WTC11 (cell line): Measurements from ENCODE around the gene WIZ. TPM values are rescaled to one million over a fixed set of nuclear protein-coding genes. Genes with fewer than 3 reads are reported as not detected.

Experiments used
- ATAC-seq: fragments of 200-7000 bp; cut with Tn5 transposase; 2 replicates; pipeline ENCODE4 v1.10.0; 2021; ENCODE audit warnings: mild to moderate bottlenecking, moderate library complexity
- CTCF ChIA-PET: fragments of 300-600 bp; sonication (Branson Sonifier 250); formaldehyde crosslinking; loops from one replicate; lab custom pipeline; 2021; ENCODE audit warnings: antibody characterized with exemption; lab: Charles Lee
- POLR2A ChIA-PET: fragments of 350-600 bp; sonication (Branson Sonifier 250); formaldehyde crosslinking; loops from one replicate; lab custom pipeline; 2021; ENCODE audit warnings: antibody characterized with exemption; lab: Charles Lee
- DNase-seq: peaks from one replicate; pipeline ENCODE4 v3.0.0; 2021; ENCODE audit warnings: low spot score
- H3K27ac Mint-ChIP-seq: 2 replicates; pipeline ENCODE4 v1.8.0; 2021; ENCODE audit warnings: mixed read lengths
- H3K27me3 Mint-ChIP-seq: 2 replicates; pipeline ENCODE4 v1.8.0; 2021; ENCODE audit warnings: low read depth, mild to moderate bottlenecking, moderate library complexity, mixed read lengths
- H3K36me3 Mint-ChIP-seq: 2 replicates; pipeline ENCODE4 v1.8.0; 2021; ENCODE audit warnings: mixed read lengths
- H3K4me1 Mint-ChIP-seq: 2 replicates; pipeline ENCODE4 v1.8.0; 2022; ENCODE audit warnings: mixed read lengths
- H3K4me3 Mint-ChIP-seq: 2 replicates; pipeline ENCODE4 v1.8.0; 2021; ENCODE audit warnings: mild to moderate bottlenecking, moderate library complexity, mixed read lengths
- H3K9me3 Mint-ChIP-seq: 2 replicates; pipeline ENCODE4 v1.8.0; 2021; ENCODE audit warnings: mixed read lengths
- FOXJ3 ChIP-seq: sonication (generic); formaldehyde crosslinking; IDR thresholded peaks from 2 replicates; pipeline ENCODE4 v1.9.0; 2021; ENCODE audit warnings: missing genetic modification reagents, mild to moderate bottlenecking, borderline replicate concordance
- HMGA2 ChIP-seq: fragments of 250-450 bp; sonication (Bioruptor Pico); IDR thresholded peaks from 2 replicates; pipeline ENCODE4 v1.4.0; 2021; ENCODE audit warnings: mild to moderate bottlenecking, moderate library complexity
- JAZF1 ChIP-seq: fragments of 250-450 bp; sonication (Bioruptor Pico); IDR thresholded peaks from 2 replicates; pipeline ENCODE4 v1.9.0; 2021; ENCODE audit warnings: moderate library complexity, mild to moderate bottlenecking, inconsistent platforms
- RORB ChIP-seq: fragments of 250-450 bp; sonication (Bioruptor Pico); IDR thresholded peaks from 2 replicates; pipeline ENCODE4 v1.9.0; 2021; ENCODE audit warnings: mild to moderate bottlenecking
- ZNF232 ChIP-seq: sonication (generic); formaldehyde crosslinking; IDR thresholded peaks from 2 replicates; pipeline ENCODE4 v1.8.0; 2022; ENCODE audit warnings: mild to moderate bottlenecking, missing genetic modification reagents
- ZNF263 ChIP-seq: sonication (generic); formaldehyde crosslinking; IDR thresholded peaks from 2 replicates; pipeline ENCODE4 v1.8.1; 2022; ENCODE audit warnings: low read depth, mild to moderate bottlenecking, moderate library complexity, missing genetic modification reagents
- total RNA-seq: library from RNA; stranded (reverse); gene quantifications from 3 replicates; pipeline ENCODE4 v1.2.3, GENCODE V29; 2021
- TF ChIP-seq, protein P1 (sequence below): sonication (generic); formaldehyde crosslinking; IDR thresholded peaks from 2 replicates; pipeline ENCODE4 v1.8.1; 2022; ENCODE audit warnings: mild to moderate bottlenecking, missing genetic modification reagents, moderate library complexity, borderline replicate concordance
- TF ChIP-seq, protein P2 (sequence below): fragments of 250-450 bp; sonication (Bioruptor Pico); IDR thresholded peaks from 2 replicates; pipeline ENCODE4 v1.9.0; 2021; ENCODE audit warnings: mild to moderate bottlenecking, borderline replicate concordance
- TF ChIP-seq, protein P3 (sequence below): fragments of 250-450 bp; sonication (Bioruptor Pico); conservative IDR thresholded peaks from 2 replicates; pipeline ENCODE4 v1.9.0; 2021; ENCODE audit warnings: mild to moderate bottlenecking
- TF ChIP-seq, protein P4 (sequence below): fragments of 250-450 bp; sonication (Bioruptor Pico); IDR thresholded peaks from 2 replicates; pipeline ENCODE4 v2.1.2; 2022; ENCODE audit warnings: mild to moderate bottlenecking, moderate library complexity
- TF ChIP-seq, protein P5 (sequence below): sonication (generic); formaldehyde crosslinking; IDR thresholded peaks from 2 replicates; pipeline ENCODE4 v1.8.1; 2022; ENCODE audit warnings: missing genetic modification reagents, borderline replicate concordance
- TF ChIP-seq, protein P6 (sequence below): sonication (generic); formaldehyde crosslinking; IDR thresholded peaks from 2 replicates; pipeline ENCODE4 v1.8.1; 2023; ENCODE audit warnings: mild to moderate bottlenecking, moderate library complexity, missing genetic modification reagents
- TF ChIP-seq, protein P7 (sequence below): sonication (generic); formaldehyde crosslinking; IDR thresholded peaks from 2 replicates; pipeline ENCODE4 v1.8.1; 2023; ENCODE audit warnings: mild to moderate bottlenecking, missing genetic modification reagents

The WIZ gene
- total RNA-seq, 1 experiment from 2014 or later, result 43.9 TPM

DNA sequence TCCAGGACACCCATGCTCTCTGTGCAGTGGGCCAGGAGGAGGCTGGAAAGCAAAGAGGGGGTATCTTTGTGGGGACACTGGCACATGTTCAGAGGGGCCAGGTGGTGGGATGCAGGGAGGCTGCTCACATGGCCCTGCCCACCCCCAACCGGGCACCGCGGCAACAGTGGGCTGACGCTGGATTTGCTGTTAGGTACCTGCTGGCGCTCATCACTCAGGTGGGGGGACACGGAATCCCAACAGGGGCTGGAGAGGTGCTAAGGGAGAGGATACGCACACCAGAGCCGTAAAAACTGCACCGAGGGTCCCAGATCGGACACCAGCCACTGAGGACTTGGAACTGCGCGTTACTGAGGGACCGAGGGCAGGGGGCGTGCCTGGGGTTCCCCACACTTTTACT, 50.1 kb downstream of the WIZ start:
- TF ChIP-seq JAZF1 (CRISPR knock-in tag) (no peak), FOXJ3 (CRISPR knock-in tag) (no peak), ZNF263 (no peak), RORB (CRISPR knock-in tag) (no peak), HMGA2 (CRISPR knock-in tag) (no peak), ZNF232 (CRISPR knock-in tag) (no peak)
- TF ChIP-seq, protein P1, sequence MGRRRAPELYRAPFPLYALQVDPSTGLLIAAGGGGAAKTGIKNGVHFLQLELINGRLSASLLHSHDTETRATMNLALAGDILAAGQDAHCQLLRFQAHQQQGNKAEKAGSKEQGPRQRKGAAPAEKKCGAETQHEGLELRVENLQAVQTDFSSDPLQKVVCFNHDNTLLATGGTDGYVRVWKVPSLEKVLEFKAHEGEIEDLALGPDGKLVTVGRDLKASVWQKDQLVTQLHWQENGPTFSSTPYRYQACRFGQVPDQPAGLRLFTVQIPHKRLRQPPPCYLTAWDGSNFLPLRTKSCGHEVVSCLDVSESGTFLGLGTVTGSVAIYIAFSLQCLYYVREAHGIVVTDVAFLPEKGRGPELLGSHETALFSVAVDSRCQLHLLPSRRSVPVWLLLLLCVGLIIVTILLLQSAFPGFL (CRISPR knock-in tag), result no peak
- TF ChIP-seq, protein P2, sequence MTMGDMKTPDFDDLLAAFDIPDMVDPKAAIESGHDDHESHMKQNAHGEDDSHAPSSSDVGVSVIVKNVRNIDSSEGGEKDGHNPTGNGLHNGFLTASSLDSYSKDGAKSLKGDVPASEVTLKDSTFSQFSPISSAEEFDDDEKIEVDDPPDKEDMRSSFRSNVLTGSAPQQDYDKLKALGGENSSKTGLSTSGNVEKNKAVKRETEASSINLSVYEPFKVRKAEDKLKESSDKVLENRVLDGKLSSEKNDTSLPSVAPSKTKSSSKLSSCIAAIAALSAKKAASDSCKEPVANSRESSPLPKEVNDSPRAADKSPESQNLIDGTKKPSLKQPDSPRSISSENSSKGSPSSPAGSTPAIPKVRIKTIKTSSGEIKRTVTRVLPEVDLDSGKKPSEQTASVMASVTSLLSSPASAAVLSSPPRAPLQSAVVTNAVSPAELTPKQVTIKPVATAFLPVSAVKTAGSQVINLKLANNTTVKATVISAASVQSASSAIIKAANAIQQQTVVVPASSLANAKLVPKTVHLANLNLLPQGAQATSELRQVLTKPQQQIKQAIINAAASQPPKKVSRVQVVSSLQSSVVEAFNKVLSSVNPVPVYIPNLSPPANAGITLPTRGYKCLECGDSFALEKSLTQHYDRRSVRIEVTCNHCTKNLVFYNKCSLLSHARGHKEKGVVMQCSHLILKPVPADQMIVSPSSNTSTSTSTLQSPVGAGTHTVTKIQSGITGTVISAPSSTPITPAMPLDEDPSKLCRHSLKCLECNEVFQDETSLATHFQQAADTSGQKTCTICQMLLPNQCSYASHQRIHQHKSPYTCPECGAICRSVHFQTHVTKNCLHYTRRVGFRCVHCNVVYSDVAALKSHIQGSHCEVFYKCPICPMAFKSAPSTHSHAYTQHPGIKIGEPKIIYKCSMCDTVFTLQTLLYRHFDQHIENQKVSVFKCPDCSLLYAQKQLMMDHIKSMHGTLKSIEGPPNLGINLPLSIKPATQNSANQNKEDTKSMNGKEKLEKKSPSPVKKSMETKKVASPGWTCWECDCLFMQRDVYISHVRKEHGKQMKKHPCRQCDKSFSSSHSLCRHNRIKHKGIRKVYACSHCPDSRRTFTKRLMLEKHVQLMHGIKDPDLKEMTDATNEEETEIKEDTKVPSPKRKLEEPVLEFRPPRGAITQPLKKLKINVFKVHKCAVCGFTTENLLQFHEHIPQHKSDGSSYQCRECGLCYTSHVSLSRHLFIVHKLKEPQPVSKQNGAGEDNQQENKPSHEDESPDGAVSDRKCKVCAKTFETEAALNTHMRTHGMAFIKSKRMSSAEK (CRISPR knock-in tag), result no peak
- TF ChIP-seq, protein P3, sequence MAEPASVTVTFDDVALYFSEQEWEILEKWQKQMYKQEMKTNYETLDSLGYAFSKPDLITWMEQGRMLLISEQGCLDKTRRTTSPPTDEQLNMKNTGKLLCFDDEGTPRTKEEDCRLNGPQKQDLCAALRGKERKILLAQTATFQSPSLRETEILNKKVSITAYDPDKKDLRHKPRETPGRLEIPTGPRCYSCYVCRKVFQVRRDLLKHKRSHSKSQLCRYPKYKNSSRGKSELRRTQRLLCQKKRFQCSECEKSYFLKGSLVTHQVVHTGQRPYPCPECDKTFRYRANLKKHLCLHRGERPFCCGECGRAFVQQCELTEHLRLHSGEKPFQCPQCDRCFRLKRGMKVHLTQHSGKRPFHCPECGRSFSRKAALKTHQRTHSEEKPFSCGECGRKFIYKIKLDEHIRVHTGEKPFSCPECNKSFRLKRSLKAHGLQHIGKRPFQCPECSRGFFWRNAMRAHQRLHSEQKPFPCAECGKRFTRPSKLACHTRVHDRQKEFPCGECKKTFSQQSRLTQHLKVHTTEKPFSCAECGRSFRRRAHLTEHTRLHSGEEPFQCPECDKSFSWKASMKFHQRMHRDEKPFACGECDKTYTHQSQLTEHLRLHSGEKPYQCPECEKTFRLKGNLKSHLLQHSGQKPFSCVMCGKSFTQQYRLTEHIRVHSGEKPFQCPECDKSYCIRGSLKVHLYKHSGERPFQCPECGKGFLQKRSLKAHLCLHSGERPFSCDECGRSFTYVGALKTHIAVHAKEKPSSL (CRISPR knock-in tag), result no peak
- TF ChIP-seq, protein P4, sequence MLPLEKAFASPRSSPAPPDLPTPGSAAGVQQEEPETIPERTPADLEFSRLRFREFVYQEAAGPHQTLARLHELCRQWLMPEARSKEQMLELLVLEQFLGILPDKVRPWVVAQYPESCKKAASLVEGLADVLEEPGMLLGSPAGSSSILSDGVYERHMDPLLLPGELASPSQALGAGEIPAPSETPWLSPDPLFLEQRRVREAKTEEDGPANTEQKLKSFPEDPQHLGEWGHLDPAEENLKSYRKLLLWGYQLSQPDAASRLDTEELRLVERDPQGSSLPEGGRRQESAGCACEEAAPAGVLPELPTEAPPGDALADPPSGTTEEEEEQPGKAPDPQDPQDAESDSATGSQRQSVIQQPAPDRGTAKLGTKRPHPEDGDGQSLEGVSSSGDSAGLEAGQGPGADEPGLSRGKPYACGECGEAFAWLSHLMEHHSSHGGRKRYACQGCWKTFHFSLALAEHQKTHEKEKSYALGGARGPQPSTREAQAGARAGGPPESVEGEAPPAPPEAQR, result no peak
- TF ChIP-seq, protein P5, sequence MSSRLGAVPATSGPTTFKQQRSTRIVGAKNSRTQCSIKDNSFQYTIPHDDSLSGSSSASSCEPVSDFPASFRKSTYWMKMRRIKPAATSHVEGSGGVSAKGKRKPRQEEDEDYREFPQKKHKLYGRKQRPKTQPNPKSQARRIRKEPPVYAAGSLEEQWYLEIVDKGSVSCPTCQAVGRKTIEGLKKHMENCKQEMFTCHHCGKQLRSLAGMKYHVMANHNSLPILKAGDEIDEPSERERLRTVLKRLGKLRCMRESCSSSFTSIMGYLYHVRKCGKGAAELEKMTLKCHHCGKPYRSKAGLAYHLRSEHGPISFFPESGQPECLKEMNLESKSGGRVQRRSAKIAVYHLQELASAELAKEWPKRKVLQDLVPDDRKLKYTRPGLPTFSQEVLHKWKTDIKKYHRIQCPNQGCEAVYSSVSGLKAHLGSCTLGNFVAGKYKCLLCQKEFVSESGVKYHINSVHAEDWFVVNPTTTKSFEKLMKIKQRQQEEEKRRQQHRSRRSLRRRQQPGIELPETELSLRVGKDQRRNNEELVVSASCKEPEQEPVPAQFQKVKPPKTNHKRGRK (CRISPR knock-in tag), result no peak
- TF ChIP-seq, protein P6, sequence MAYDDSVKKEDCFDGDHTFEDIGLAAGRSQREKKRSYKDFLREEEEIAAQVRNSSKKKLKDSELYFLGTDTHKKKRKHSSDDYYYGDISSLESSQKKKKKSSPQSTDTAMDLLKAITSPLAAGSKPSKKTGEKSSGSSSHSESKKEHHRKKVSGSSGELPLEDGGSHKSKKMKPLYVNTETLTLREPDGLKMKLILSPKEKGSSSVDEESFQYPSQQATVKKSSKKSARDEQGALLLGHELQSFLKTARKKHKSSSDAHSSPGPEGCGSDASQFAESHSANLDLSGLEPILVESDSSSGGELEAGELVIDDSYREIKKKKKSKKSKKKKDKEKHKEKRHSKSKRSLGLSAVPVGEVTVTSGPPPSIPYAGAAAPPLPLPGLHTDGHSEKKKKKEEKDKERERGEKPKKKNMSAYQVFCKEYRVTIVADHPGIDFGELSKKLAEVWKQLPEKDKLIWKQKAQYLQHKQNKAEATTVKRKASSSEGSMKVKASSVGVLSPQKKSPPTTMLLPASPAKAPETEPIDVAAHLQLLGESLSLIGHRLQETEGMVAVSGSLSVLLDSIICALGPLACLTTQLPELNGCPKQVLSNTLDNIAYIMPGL (CRISPR knock-in tag), result no peak
- TF ChIP-seq, protein P7, sequence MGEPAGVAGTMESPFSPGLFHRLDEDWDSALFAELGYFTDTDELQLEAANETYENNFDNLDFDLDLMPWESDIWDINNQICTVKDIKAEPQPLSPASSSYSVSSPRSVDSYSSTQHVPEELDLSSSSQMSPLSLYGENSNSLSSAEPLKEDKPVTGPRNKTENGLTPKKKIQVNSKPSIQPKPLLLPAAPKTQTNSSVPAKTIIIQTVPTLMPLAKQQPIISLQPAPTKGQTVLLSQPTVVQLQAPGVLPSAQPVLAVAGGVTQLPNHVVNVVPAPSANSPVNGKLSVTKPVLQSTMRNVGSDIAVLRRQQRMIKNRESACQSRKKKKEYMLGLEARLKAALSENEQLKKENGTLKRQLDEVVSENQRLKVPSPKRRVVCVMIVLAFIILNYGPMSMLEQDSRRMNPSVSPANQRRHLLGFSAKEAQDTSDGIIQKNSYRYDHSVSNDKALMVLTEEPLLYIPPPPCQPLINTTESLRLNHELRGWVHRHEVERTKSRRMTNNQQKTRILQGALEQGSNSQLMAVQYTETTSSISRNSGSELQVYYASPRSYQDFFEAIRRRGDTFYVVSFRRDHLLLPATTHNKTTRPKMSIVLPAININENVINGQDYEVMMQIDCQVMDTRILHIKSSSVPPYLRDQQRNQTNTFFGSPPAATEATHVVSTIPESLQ (CRISPR knock-in tag), result no peak
- ChIA-PET POLR2A (interaction anchor here (0.5 kb wide), 1 partner anchor 163 kb away, joined by 3 read pairs; no protein-coding TSS in a partner anchor), CTCF (interaction anchor here (0.9 kb wide), 1 partner anchor 156 kb away, joined by 3 read pairs; no protein-coding TSS in a partner anchor)
- H3K36me3 Mint-ChIP-seq, result peaks cover 54% of the 10 kb centered on the region
- no peak for ATAC-seq
- H3K27ac Mint-ChIP-seq, result no peak overlapping the region
- H3K27me3 Mint-ChIP-seq, result no peaks in the 10 kb centered on the region
- no peak overlapping the region for H3K4me3 Mint-ChIP-seq
- no peak for DNase-seq
- peaks cover 2% of the 10 kb centered on the region; the same call in 1 of the 2 replicates for H3K4me1 Mint-ChIP-seq
- H3K9me3 Mint-ChIP-seq, result no peaks in the 10 kb centered on the region
